22Rv1 (cell line): ENCODE results near the gene AFAP1L2.

Source experiments
- H3K27ac ChIP-seq: fragments of 450-650 bp; 2 replicates; pipeline ENCODE4 v1.5.1; 2017
- CTCF ChIP-seq: fragments of 450-650 bp; IDR thresholded peaks from 2 replicates; pipeline ENCODE4 v1.5.1; 2017; ENCODE audit warnings: mild to moderate bottlenecking
- ZFX ChIP-seq: fragments of 450-650 bp; IDR thresholded peaks from 2 replicates; pipeline ENCODE4 v1.6.1; 2017; ENCODE audit warnings: antibody characterized with exemption, borderline replicate concordance

Gene AFAP1L2

GRCh38 chr10:114279901-114280644, 124.2 kb downstream of the AFAP1L2 start:
- no peak overlapping the region for H3K27ac ChIP-seq
- no peak for TF ChIP-seq CTCF
- no peak for TF ChIP-seq ZFX

- TF ChIP-seq CTCF (no peak), ZFX (no peak)
- H3K27ac ChIP-seq = no peak overlapping the region
Measured at GRCh38 chr10:114279289-114279688, 125.0 kb downstream of the AFAP1L2 start.

GRCh38 chr10:114278884-114279191, 125.5 kb downstream of the AFAP1L2 start:
- H3K27ac ChIP-seq = no peak overlapping the region
- TF ChIP-seq CTCF (no peak), ZFX (no peak)

- TF ChIP-seq CTCF (no peak), ZFX (no peak)
- no peak overlapping the region for H3K27ac ChIP-seq
Measured at GRCh38 chr10:114278140-114278883, 126.0 kb downstream of the AFAP1L2 start.

GRCh38 chr10:114276671-114277070, 127.6 kb downstream of the AFAP1L2 start:
- no peak overlapping the region for H3K27ac ChIP-seq
- TF ChIP-seq CTCF = no peak

- TF ChIP-seq CTCF (no peak), ZFX (no peak)
- H3K27ac ChIP-seq = no peak overlapping the region
Measured at GRCh38 chr10:114276066-114276465, 128.2 kb downstream of the AFAP1L2 start.
